Panc1 (cell line): ENCODE measurements around the gene MORC2. TPM values are rescaled to one million over a fixed set of nuclear protein-coding genes. Genes with fewer than 3 reads are reported as not detected.

ENCODE experiments used
- ATAC-seq: fragments of 200-7000 bp; cut with Tn5 transposase; 2 replicates; pipeline ENCODE4 v1.9.1; 2020; ENCODE audit warnings: mild to moderate bottlenecking, moderate library complexity
- BruUV-seq: library from RNA; stranded (reverse); fragments of 400-500 nt; replicated peaks from 2 replicates; lab custom pipeline; 2021; lab: Mats Ljungman, UMichigan
- CTCF ChIA-PET: fragments of 300-600 bp; sonication (Branson Sonifier 250); formaldehyde crosslinking; loops from one replicate; lab custom pipeline; 2022; ENCODE audit warnings: antibody characterized with exemption; lab: Charles Lee
- POLR2A ChIA-PET: fragments of 300-600 bp; sonication (Branson Sonifier 250); formaldehyde crosslinking; loops from one replicate; lab custom pipeline; 2022; ENCODE audit warnings: antibody characterized with exemption; lab: Charles Lee
- DNase-seq: peaks from one replicate; pipeline ENCODE4 v3.0.0-alpha.2; 2010; ENCODE audit warnings: low read depth, low spot score
- H3K27ac ChIP-seq: 2 replicates; pipeline ENCODE4 v1.5.1; 2011; ENCODE audit warnings: mild to moderate bottlenecking, low read length, inconsistent platforms
- H3K27me3 ChIP-seq: fragments of 200-500 bp; sonication (Bioruptor generic); 2 replicates; pipeline ENCODE4 v1.6.0; 2014; ENCODE audit warnings: low read length, inconsistent platforms; ENCODE audit not compliant: control insufficient read depth, insufficient read depth
- H3K36me3 ChIP-seq: fragments of 200-500 bp; sonication (Bioruptor generic); 2 replicates; pipeline ENCODE4 v1.5.1; 2014; ENCODE audit warnings: inconsistent platforms, mild to moderate bottlenecking, low read length, moderate library complexity; ENCODE audit not compliant: control insufficient read depth, insufficient read depth
- H3K4me1 ChIP-seq: 2 replicates; pipeline ENCODE4 v1.5.1; 2011; ENCODE audit warnings: inconsistent platforms, mild to moderate bottlenecking, low read length, moderate library complexity; ENCODE audit not compliant: control insufficient read depth, insufficient read depth
- H3K4me3 ChIP-seq, 2 experiments: 2 replicates each; pipeline ENCODE4 v1.5.1; 2011 to 2012; ENCODE audit warnings: low read depth in 2 of 2, low read length in 2 of 2, mild to moderate bottlenecking in 2 of 2, inconsistent platforms in 1 of 2, moderate library complexity in 1 of 2
- H3K9me3 ChIP-seq: fragments of 200-500 bp; sonication (Bioruptor generic); 2 replicates; pipeline ENCODE4 v1.5.1; 2014; ENCODE audit warnings: low read depth, mild to moderate bottlenecking, inconsistent platforms, low read length, moderate library complexity; ENCODE audit not compliant: control insufficient read depth, insufficient read depth
- POLR2AphosphoS5 ChIP-seq: IDR thresholded peaks from 2 replicates; pipeline ENCODE4 v1.6.1; 2012; ENCODE audit warnings: mild to moderate bottlenecking, low read depth, low read length, moderate library complexity
- REST ChIP-seq, 2 experiments: IDR thresholded peaks; 2 replicates each; pipeline ENCODE4 v1.6.1; 2011 to 2012; ENCODE audit warnings: low read depth in 2 of 2, control low read depth in 1 of 2, low read length in 1 of 2, mild to moderate bottlenecking in 1 of 2, moderate library complexity in 1 of 2; ENCODE audit not compliant: insufficient read depth in 1 of 2
- SIN3A ChIP-seq: IDR thresholded peaks from 2 replicates; pipeline ENCODE4 v1.6.1; 2012; ENCODE audit warnings: low read depth, mild to moderate bottlenecking, low read length, moderate library complexity, borderline replicate concordance; ENCODE audit not compliant: insufficient read depth
- TCF7L2 ChIP-seq: IDR thresholded peaks from 2 replicates; pipeline ENCODE4 v1.6.1; 2011; ENCODE audit warnings: mild to moderate bottlenecking, low read depth, low read length, inconsistent platforms
- in situ Hi-C: cut with HindIII; loops from 2 replicates; pipeline ENCODE4 v1.10.0; 2016; ENCODE audit warnings: low sequenced_read_pairs, low pct_unique_long_range_greater_than_20kb
- intact Hi-C: fragments of 100-400 bp; cut with micrococcal nuclease; formaldehyde crosslinking; loops from one replicate; pipeline ENCODE4 v1.10.0; 2022; ENCODE audit not compliant: unreplicated experiment
- total RNA-seq: library from RNA; stranded (reverse); gene quantifications from one replicate; pipeline ENCODE4 v1.2.1, GENCODE V29; 2021; ENCODE audit not compliant: unreplicated experiment
- TF ChIP-seq, protein P1 (sequence below): fragments of 450-650 bp; IDR thresholded peaks from 2 replicates; pipeline ENCODE4 v1.5.1; 2017; ENCODE audit warnings: mild to moderate bottlenecking

MORC2 gene
- total RNA-seq, 1 experiment from 2014 or later: 31.5 TPM

- no peak overlapping the region for H3K4me3 ChIP-seq
- H3K27me3 ChIP-seq: no peaks in the 10 kb centered on the region
- POLR2A ChIA-PET: no interaction called here
- CTCF ChIA-PET: no interaction called here
- H3K9me3 ChIP-seq: no peaks in the 10 kb centered on the region
- ATAC-seq: no peak
- in situ Hi-C loops (no loop called here), intact Hi-C loops (no loop called here)
- no peak overlapping the region for H3K27ac ChIP-seq
- H3K4me1 ChIP-seq: no peaks in the 10 kb centered on the region
- no TSS peak for BruUV-seq
- no peaks in the 10 kb centered on the region for H3K36me3 ChIP-seq
- TF ChIP-seq SIN3A (no peak), POLR2AphosphoS5 (no peak), TCF7L2 (no peak), REST (IDR thresholded peaks at IDR 0.05; ENCODE audit: insufficient read depth in 1 of 2, low read depth in 2 of 2, low read length in 1 of 2) (no peak)
- TF ChIP-seq, protein P1, sequence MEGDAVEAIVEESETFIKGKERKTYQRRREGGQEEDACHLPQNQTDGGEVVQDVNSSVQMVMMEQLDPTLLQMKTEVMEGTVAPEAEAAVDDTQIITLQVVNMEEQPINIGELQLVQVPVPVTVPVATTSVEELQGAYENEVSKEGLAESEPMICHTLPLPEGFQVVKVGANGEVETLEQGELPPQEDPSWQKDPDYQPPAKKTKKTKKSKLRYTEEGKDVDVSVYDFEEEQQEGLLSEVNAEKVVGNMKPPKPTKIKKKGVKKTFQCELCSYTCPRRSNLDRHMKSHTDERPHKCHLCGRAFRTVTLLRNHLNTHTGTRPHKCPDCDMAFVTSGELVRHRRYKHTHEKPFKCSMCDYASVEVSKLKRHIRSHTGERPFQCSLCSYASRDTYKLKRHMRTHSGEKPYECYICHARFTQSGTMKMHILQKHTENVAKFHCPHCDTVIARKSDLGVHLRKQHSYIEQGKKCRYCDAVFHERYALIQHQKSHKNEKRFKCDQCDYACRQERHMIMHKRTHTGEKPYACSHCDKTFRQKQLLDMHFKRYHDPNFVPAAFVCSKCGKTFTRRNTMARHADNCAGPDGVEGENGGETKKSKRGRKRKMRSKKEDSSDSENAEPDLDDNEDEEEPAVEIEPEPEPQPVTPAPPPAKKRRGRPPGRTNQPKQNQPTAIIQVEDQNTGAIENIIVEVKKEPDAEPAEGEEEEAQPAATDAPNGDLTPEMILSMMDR: no peak
- no peak for DNase-seq
Observed at GRCh38 chr22:30892731-30893221, 75.8 kb downstream of the MORC2 start.

DNA sequence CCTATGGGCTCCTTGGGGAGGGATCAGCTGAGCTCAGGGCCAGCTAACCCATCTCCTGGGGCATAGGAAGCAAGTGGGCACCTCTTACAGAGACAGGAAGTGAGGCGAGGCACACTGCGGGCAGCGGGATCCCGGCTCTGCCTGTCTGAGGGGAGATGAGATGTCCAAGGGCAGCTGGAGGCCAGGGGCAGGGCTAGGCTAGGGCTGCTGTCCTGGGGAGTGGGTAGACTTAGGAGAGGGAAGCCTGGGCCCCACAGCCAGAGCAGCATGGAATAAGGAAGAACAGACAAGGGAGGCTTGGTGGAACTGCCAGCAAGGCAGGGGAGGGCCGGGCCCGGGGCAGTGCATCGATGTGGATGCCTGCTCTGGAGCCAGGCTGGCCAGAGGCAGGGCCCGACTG, 76.3 kb downstream of the MORC2 start:
- CTCF ChIA-PET: no interaction called here
- no TSS peak for BruUV-seq
- ATAC-seq: no peak

More for the DNA sequence above, 76.3 kb downstream of the MORC2 start:
- Histone ChIP-seq H3K27ac (no peak overlapping the region), H3K27me3 (no peaks in the 10 kb centered on the region), H3K4me1 (no peaks in the 10 kb centered on the region), H3K36me3 (no peaks in the 10 kb centered on the region), H3K9me3 (no peaks in the 10 kb centered on the region), H3K4me3 (no peak overlapping the region)
- POLR2A ChIA-PET: no interaction called here
- intact Hi-C loops: no loop called here
- in situ Hi-C loops: no loop called here
- TF ChIP-seq REST (IDR thresholded peaks at IDR 0.05; ENCODE audit: insufficient read depth in 1 of 2, low read depth in 2 of 2, low read length in 1 of 2) (no peak), TCF7L2 (no peak), SIN3A (no peak), POLR2AphosphoS5 (no peak)
- TF ChIP-seq, protein P1: no peak
- DNase-seq: no peak
